CD4-positive, alpha-beta T cell treated with Interleukin-4 for 4 hours (primary cell): Measurements from ENCODE around the gene CD207.
"Not testable (repeated sequence)": the region's sequence is repeated elsewhere in the genome, so short reads cannot be mapped to it uniquely, and the experiment has no call there.

Source experiments
- DNase-seq: peaks from one replicate; pipeline ENCODE4 v3.0.0-alpha.2; 2020

Gene CD207

DNA sequence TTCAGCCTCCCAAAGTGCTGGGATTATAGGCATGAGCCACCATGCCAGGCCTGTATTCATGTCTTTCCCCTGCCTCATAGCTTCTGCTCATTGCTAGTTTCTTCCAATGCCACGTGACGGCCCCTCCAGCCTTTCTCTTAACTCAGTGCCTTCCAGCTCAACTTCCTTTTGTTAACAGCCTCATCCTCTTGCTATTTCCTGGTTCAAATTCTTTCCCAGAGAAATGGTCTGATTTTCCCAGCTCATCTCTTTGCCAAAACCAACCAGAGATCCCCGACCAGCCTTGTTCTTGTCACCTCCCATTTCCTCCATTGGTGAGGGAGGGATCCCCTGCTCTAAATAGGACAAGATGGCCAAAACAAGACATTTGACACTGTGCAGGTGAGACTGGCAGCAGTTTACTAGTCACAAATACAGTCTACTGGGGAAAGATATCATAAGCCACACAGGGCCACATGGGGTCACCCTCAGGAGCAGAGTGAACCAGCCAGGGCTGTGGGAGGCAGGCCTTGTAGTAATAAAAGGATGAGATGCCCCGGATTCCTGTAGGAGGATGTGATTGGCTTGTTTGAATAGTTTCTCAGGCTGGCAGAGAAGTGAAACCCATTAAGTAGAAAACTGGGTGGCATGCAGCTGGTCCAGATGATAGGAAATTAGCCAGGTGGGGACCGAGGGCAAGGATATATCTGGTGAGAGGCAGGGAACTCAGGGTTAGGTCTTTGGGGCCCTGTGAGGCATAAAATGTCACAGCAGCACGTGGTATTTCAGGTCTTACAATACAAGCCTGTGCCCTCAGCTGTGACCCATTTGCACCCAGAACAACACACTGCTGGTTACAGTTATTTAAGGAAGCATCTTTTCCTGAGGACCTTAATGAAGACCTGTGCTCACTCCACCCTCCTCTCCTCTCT, 6.4 kb downstream of the CD207 start:
- no peak for DNase-seq

DNA sequence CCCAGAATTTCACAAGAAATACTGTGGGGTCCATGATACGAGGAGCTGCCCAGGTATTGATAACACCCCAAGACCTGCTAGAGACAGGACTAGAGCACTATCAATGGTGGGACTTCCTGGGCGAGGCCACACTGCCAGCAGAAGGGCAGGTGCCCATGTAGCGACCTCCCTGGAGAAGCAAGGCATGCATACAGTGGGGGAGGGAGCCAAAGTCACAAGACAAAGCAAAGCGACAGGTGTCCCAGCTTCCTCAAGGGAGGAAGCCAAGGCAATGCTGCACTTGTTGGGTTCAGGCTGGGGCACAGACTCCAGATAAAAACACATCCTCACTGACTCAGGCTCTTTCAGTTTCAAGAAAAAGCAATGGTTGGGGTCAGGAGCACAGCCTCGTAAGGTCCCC, 7.5 kb downstream of the CD207 start:
- DNase-seq: no peak

DNA sequence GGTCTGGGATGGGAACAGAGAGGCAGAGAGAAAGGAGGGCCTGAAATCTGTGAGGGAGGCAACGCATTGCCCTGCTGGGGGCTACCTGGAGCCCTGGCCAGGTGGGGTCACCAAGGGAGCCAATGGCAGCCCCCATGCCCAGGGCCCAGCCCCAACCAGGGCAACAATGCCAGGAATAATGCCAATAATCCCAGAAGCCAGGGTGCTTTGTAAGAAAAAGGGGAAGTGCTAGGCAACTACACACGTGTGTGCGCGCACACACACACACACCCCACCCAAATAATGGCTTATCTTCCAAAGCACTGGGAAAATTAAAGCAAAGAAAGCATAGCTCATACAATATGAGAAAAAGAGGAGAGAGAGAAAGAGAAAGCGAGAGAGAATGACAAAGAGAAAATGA, 8.2 kb downstream of the CD207 start:
- no peak for DNase-seq

DNA sequence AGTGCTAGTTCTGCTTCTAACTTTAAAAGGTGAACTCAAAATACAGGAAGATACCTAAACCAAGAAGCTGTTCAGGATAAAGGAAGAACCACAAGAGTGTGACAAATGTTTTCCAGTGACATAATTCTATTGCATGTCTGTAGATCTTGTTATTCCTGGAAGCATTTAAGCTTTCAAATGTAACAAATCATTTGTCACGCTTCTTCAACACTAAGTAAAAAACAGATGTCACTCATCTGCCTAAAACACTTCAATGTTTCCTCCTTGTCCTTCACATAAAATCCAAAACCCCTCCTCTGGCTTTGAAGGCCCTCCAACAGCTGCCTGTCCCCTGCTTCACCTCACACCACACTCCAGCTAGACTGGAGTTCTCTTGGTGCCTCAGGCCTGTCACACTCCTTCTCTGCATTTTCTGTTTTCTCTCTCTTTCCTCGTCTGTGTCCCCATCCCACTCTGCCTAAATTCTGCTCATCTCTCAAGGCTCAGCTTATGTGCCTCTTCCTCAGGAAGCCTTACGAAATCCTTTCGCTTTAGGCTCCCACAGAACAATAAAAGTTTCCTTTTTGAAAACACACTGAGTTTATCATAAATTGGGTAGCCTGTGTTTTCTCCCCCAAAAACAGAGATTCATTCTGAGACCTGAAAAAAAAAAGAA, 8.8 kb downstream of the CD207 start:
- DNase-seq: no peak

DNA sequence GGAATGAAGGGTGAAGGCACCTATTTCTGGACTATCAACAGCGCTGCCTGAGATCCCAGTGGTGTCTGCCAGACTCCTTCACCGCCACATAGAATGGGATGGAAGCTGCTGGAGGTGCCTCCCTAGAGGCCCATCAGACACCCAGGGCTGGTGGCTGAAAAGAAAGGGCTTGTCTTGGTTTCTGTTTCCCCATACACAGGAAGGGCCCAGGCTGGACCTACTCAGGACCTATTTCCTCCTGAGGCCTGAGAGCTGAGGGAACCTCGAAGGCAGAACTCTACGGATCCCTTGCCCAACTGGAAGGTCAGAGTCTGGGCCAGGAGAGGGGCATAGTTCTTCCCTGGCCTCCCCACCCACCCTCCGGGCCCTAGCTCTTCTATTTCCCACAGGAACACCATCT, 12.4 kb downstream of the CD207 start:
- no peak for DNase-seq

DNA sequence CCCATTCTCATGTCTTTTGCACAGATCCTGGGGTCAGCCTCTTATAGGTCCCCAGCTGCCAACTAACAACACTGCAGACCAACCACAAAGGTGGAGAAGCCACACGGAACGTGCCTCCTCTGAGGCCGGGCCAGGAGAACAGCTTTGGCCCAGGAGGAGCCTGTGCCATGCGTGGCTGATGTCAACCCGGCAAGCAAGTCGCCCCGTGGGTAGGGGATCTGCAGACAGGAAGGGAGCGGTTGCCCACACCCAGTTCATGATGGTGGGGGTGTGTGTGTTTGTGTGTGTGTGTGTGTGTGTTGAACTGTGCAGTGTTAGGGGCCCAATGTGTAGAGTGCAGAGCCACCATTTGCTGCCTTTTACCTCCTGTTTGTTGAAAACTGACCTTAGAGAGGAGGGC, 12.8 kb downstream of the CD207 start:
- no peak for DNase-seq

DNA sequence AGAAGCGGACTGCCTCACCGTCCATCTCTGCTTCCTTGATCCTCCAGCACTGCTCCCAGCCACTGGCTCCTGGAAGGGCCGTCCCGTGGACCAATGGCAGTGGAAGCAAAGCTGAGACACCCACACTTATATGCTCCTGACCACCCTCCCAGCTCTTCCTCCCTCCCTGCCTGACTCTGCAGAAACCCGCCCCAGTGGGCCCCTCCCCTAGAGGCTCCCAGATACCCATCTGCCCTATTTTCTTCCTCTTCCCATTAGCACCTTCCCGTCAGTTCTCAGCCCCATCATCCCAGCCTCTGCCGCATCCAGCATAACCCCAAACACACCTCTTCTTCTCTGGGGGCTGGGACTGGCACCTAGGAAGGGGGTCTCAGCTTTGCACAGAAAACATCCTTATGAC, 15.1 kb downstream of the CD207 start, which contains the start of gene CLEC4F:
CLEC4F (minus strand) TSS at position 101 of the 400 bp plus-strand sequence; CDS start at position 25, 76 bp downstream.
- DNase-seq: no peak

DNA sequence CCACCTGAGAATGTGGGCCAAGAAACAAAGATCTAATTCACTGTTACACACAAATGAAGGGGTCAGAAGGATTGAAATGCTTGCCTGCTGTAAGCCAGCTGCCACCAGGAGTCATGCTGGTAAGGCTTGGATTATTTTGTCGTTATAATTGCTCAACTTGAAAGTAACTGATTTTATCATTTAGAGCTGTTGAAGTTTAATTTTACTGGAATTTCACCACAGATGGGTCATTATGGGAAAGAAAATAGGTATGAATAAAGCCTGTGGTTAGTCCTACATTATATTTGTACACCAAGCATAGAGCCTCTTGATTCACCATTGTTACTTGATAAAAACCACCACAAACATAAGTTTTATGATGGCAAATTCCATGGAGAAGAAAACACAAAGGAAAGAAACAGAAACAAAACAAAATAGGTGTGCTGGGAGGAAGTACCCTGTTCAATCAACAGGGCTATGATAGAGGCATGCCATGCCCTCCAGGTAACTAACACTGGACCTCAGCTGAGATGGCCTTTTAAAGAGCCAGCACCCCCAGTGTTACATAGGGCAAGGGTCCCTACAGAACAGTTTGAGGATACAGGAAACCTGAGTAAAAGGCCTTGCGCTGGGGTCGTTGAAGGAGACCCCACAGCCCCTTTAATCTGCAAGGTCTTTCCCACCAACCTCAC, 18.2 kb downstream of the CD207 start:
- no peak for DNase-seq

DNA sequence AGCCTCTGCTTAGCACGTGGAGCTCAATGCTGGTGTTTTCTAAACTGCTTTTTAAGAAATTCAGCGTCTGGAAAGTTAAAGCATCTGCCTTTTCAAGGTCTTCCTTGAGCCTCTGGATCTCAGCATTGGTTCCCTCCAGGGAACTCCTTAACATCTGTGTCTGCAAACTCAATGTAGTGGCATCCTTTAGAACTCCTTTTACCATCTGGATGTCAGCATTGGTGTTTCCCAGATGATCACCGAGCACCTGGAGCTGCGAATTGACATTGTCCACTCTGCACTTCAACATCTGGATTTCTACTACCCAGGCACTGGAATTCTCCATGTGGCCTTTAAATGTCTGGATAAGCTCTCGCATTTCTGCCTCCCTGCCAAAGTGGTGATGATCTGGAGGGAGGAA, 18.9 kb downstream of the CD207 start:
- DNase-seq: no peak

DNA sequence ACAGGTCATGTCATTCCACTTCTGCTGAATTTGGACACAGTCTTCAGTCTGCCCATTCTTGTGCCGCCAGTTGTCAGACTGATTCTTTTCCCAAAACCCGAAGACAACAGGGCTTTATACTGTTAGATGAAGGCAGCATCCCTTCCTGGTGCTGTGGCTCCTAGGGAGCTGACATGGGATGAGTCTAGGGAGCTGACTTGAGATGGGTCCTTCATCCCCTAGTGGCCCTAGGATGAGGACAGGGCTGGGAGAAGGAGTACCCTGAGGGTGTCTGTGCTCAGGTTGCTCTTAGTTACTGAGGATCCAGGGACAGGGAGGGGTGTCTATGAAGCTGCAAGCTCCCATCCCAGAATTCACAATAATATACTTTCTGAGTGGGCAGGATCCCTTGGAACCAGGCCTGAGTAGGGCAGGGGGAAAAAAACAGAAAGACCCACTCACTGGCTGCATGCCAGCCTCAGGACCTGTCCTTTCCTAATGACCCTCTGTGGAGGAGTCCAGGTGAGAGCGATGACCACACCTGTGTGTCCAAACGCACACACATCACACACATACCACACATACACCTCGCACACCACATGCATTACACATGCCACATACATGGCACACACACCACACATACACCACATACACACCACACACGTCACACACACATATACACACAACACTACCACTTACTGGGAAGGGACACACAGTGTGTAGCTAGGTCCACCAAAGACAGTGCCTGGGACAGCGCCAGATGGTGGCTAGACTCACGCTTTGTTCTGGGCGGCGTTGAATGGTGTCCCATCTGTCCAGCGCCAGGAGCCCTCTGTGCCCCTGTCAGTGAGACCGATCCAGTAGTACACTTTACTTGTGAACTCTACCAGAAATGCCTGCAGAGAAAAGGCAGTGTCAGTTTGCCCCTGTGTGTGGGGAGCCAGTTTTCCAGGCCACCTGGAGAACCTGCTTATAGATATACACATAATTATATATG, 26.3 kb downstream of the CD207 start:
- DNase-seq: no peak

DNA sequence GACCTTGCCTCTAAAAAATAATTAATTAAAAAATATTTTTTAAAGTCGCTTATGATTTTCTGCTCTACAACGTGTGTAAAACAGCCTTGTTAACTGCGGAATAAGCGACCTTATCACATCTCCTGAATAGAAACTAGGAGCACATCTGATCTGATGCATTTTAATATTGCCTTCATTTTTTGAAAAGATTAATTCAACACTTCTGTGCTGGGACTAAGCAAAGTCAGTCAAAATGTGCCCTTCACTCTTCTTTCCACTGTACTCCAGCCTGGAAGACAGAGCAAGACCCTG, 27.8 kb downstream of the CD207 start:
- no peak for DNase-seq

DNA sequence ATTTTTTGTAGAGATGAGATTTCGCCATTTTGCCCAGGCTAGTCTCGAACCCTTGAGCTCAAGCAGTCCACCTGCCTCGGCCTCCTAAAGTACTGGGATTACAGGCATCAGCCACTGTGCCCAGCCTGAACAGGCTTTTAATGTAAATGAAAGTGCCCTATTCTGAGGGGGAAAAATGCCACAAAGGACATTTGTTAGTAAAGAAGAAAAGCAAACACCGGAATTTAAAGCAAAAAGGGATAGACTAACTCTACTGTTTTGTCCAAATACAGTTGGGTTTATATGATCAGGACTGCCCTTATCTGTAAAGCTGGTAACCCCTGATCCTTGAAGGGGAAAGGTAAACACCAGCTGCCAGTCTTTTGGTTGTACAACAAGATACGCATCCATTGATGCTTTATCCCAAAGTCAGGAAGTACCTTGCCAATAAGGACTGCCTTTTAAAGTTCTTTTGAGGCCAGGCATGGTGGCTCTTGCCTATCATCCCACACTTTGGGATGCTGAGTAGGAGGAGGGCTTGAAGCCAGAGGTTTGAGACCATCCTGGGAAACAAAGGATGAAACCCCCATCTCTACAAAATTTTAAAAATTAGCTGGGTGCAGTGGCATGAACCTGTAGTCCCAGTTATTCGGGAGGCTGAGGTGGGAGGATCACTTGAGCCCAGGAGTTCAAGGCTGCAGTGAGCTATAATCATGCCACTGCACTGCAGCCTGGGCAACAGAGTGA, 28.4 kb downstream of the CD207 start:
- DNase-seq: no peak

DNA sequence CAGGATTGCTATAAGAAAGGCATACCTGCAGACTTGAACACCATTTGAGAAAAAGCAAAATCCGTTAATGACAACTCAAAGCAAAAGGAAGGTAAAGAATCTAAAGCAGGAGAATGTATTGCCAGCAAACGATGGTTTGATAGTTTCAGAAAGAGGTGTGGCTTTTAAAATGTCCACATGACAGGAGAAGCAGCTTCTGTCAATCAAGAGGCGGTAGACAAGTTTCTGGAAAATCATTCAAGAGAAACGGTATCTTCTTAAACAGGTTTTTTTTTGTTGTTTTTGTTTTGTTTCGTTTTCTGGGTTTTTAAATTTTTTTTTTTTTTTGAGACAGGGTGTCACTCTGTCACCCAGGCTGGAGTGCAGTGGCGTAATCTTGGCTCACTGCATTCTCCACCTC, 29.0 kb downstream of the CD207 start:
- no peak for DNase-seq

DNA sequence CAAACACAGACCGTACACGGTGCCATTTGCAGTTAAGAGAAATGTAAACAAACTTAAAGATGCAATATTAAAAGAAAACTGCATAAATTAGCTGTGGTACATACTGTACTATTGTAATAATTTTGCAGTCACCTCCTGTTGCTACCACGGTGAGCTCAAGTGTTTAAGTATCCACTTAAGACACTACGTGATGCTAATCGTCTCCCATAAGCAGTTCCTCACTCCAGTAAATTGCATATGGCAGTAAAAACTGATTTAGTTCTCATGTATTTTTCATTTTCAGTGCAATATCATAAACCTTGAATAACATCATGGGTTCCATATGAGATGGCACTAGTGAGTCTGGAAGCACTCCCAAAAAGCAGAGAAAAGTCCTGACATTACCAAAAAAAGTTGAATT, 29.6 kb downstream of the CD207 start:
- no peak for DNase-seq

DNA sequence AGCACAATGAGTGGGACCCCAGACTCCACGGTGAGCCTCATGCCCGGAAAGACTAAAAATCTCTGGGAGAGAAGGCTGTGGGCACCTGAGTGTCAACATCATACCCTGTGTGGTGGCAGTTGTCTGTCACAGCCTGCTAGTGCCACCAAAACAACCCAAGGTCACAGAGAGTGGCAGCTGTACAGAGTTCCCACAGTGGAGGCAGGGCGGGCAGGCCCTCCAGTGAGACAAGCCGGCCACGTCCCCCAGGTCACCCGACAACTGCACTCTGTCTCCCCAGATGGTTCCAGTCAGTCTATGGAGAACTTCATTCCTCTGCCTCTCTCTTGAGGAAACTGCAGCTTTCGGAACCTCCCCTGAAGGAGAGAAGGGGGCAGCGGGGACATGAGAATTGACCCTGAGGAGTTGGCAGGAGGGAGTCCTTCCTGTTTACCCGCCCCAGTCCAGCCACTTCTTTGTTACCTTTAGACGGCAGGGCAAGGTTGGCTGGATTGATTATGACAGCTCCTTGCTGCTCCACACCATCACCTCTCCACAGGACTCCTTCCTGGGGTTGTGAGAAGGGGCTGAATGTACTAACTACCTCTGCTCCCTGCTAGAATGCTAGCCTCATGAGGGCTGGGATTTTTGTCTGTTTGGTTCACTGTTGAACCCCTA, 33.9 kb downstream of the CD207 start:
- no peak for DNase-seq

DNA sequence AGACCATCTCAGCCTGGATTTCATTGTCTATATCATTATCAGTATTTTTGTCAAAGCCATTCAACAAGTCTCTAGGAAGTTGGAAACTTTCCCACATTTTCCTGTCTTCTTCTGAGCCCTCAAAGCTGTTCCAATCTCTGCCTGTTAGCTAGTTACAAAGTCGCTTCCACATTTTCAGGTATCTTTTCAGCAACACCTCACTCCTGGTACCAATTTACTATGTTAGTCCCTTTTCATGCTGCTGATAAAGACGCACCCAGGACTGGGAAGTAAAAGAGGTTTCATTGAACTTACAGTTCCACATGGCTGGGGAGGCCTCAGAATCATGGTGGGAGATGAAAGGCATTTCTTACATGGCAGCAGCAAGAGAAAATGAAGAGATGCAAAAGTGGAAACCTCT, 35.9 kb downstream of the CD207 start:
- DNase-seq: no peak

DNA sequence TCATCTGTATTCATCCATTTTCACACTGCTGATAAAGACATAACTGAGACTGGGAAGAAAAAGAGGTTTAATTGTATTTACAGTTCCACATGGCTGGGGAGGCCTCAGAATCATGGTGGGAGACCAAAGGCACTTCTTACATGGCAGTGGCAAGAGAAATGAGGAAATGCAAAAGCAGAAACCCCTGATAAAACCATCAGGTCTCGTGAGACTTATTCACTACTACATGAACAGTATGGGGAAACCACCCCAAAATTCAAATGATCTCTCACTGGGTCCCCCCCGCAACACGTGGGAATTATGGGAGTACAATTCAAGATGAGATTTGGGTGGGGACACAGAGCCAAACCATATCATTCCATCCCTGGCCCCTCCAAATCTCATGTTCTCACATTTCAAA, 37.6 kb downstream of the CD207 start:
- DNase-seq: not testable (repeated sequence)

DNA sequence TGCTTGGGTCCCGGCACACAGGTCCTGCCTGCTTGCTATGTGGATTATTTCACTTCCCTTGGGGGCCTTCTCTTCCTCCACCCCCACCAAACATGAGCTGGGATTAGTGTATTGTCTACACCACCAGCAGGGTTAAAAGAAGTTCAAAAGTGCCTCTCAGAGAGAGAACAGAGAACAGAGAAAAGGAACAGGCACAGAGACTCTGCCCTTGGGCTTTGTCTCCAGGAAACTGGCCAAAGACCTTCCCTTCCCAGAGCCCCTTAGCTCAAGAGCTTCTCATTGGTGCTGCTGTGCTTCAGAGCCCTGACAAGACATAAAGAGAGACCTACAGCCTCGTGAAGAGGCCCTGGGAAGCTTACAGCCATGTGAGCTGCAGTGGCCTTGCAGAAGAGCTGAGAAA, 38.1 kb downstream of the CD207 start:
- DNase-seq: no peak

DNA sequence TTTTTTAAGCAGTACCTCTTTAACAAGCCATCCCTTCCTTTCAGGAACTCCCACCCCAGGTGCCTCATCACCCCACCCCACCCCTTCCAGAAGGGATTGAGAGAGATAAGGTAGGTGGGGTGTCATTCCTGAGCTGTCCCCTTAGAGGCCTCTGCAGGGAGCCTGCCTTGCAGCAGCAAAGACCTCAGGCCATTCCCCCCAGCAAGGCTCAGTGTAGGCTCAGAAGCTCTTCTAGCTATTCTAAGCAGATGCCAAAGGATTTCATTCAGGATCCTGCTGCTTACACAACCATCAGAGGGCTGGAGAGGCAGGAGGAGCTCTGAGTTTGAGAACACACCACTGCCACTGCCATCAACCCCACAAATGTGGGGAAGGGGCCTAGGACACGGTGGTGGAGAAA, 39.4 kb downstream of the CD207 start:
- no peak for DNase-seq

DNA sequence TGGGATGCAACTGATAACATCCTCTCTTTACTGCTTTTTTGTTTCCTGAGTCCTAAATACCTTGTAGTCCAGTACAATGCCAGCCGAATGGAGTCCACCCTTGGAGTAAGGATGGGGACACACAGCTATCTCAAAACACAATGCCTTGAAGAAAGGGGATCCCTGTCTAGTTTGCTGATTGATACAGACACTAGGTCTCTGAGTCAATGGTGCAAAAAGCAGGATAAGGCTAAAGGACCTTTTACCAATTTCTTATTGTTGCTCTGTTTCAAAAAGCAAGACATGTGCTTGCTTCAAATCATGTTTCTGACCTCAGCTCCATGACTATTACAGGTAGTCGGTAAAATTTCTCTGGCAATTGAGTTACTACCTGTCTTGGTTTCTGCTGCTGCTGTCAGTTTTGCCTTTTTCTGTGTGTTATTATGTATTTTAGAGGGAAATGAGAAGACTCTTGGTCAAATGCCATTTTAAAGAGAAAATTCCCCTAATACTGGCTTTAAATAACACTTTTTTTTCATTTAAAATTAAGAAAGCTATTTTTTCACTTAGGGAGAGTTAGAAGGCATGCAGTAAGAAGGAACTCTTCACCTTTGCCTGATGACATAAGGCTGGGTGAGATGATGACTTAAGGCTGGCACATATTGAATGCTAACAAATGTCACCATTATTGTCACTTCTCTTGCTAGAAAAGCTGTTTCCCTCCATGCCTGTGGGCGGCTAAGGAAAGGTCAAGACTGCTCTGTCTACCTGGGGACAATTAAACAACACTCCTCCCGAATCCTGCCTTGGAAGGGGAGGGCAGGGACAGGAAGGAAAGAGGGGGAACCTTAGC, 40.2 kb downstream of the CD207 start:
- DNase-seq: no peak

DNA sequence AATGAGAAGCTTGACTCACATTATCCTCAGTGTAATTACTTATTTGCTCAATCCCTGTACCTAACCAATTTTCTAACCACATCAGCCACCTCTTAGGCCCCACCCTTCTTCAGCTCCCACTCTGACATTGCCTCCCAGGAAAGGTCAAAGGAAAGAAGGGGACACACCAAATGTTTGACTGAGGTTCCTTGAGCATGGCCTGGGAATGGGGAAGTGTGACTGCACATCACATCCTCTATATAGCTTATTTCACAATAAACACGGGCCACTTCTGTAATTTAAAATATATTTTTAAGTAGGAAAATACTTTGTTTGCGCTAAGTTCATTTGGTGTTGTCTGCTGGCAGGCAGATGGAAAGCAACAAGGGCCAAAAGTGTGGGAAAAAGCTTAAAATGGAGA, 42.2 kb downstream of the CD207 start:
- DNase-seq: peak; percentile 12
